SK-N-SH treated with all-trans-retinoic acid at 6 μM for 48 hours (cell line): ENCODE data around the gene XDH.

Experiments
- ARNTL ChIP-seq: fragments of 450-650 bp; formaldehyde crosslinking; IDR thresholded peaks from 2 replicates; pipeline ENCODE4 v1.5.0; 2020; ENCODE audit warnings: low read depth, mild to moderate bottlenecking, moderate library complexity, borderline replicate concordance
- BACH2 ChIP-seq: fragments of 250-450 bp; sonication (Bioruptor Pico); IDR thresholded peaks from 2 replicates; pipeline ENCODE4 v1.9.0; 2021; ENCODE audit warnings: mild to moderate bottlenecking, borderline replicate concordance
- RARB ChIP-seq: fragments of 250-450 bp; sonication (Bioruptor Pico); IDR thresholded peaks from 2 replicates; pipeline ENCODE4 v1.8.0; 2021; ENCODE audit warnings: mild to moderate bottlenecking, moderate library complexity
- TCF4 ChIP-seq: fragments of 250-450 bp; sonication (Bioruptor Pico); IDR thresholded peaks from 2 replicates; pipeline ENCODE4 v1.8.0; 2021; ENCODE audit warnings: mild to moderate bottlenecking, moderate library complexity, borderline replicate concordance
- ZC3H10 ChIP-seq: fragments of 250-450 bp; sonication (Bioruptor Pico); IDR thresholded peaks from 2 replicates; pipeline ENCODE4 v1.5.1; 2021; ENCODE audit warnings: mild to moderate bottlenecking, moderate library complexity
- ZFP3 ChIP-seq: fragments of 250-450 bp; sonication (Bioruptor Pico); IDR thresholded peaks from 2 replicates; pipeline ENCODE4 v1.5.0; 2020; ENCODE audit warnings: mild to moderate bottlenecking, moderate library complexity
- ZNF565 ChIP-seq: fragments of 450-650 bp; formaldehyde crosslinking; conservative IDR thresholded peaks from 2 replicates; pipeline ENCODE4 v1.5.0; 2020; ENCODE audit warnings: low read depth, mild to moderate bottlenecking, moderate library complexity
- TF ChIP-seq, protein P1 (sequence below): fragments of 250-450 bp; sonication (Bioruptor Pico); IDR thresholded peaks from 2 replicates; pipeline ENCODE4 v1.8.0; 2020; ENCODE audit warnings: mild to moderate bottlenecking, moderate library complexity, borderline replicate concordance

DNA sequence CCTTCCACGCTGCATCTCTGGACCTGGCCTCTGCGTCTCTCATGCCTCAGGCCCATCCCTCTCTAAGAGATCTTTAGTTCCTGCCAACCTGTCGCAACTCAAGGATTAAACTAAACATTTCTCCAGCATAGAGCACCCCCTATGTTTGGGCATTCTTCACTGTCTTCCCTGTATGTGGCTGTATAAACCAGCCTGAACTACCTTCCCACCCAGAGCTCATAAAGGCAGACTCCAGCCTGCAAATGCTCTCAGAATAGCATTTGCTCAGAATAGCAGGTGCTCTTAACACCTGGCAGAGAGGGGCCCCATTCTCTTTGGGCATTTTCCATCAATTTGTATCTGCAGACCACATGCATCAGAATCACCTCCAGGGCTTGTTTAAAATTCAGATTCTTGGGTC is 97.1 kb downstream of the XDH start:
- TF ChIP-seq ZFP3 (no peak), TCF4 (no peak), ZC3H10 (CRISPR knock-in tag) (no peak), BACH2 (CRISPR knock-in tag) (no peak), RARB (CRISPR knock-in tag) (no peak), ARNTL (CRISPR knock-in tag) (no peak), ZNF565 (CRISPR knock-in tag) (no peak)
- TF ChIP-seq, protein P1, sequence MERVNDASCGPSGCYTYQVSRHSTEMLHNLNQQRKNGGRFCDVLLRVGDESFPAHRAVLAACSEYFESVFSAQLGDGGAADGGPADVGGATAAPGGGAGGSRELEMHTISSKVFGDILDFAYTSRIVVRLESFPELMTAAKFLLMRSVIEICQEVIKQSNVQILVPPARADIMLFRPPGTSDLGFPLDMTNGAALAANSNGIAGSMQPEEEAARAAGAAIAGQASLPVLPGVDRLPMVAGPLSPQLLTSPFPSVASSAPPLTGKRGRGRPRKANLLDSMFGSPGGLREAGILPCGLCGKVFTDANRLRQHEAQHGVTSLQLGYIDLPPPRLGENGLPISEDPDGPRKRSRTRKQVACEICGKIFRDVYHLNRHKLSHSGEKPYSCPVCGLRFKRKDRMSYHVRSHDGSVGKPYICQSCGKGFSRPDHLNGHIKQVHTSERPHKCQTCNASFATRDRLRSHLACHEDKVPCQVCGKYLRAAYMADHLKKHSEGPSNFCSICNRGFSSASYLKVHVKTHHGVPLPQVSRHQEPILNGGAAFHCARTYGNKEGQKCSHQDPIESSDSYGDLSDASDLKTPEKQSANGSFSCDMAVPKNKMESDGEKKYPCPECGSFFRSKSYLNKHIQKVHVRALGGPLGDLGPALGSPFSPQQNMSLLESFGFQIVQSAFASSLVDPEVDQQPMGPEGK = no peak
